NCI-H146 treated with DMSO at 0.1 percent for 48 hours (cell line): ENCODE results near the gene FECH.
"Not testable (repeated sequence)": the region's sequence is repeated elsewhere in the genome, so short reads cannot be mapped to it uniquely, and the experiment has no call there.

Experiments used
- DNase-seq: peaks from one replicate; lab custom pipeline; 2025; ENCODE audit not compliant: unreplicated experiment; lab: John Stamatoyannopoulos, UW

Gene FECH

DNA sequence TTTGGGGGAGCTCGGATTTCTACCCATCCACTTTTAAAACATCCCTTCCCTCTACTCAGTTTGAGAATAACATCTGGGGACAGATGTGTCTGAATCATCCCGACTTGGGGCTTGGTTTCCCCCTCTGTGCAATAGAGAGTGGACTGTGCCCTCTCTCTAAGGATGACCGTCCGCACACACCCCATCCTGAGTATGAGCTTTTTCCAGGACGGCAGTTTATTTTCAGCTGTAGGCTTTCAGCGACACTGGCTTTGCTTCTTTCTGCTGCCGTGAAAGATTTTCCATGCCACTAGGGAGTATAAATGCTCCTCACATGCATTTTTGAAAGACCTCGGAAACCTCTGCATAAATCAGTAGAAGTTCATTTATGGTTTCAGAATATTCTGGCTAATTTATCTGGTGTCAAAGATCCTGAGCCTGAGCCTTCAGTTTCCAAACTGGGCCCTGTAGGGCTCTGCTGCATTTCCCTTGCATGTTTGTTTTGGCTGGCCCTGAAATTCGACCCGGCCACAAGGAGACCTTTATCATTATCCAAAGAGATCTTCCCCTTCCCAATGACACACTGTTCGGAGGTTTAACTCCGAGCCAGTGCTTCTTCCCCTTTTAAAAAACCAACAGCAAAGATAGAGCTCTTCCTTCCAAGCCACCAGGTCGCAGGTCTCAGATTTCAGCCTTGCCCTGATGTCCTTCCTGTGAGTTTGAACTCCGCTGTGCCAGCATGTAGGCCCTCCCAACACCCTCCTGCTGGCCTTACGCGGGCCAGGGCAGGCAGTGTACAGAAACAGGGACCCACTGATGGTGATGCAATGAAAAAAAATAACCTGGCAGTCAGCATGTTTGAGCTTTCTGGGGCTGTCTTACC, 53.3 kb downstream of the FECH start:
- no peak for DNase-seq

DNA sequence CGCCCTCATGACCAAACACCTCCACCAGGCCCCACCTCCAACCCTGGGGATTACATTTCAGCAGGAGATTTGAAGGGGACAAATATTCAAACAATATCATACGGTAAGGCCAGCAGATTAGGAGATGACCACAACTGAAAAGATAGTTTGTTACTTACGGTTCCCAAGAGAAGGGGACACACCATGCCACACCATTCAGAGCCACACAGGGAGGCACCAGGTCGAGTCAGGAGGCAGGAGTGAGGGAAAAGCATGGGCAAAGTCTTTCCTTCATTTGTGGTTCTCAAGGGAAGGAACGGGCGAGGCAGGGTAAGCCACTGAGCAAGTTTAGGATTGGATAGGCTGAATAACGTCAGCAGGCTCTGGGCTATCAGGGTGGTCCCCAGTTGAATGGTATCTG, 57.4 kb downstream of the FECH start:
- DNase-seq = no peak

- no peak for DNase-seq
Observed at GRCh38 chr18:57527556-57528229, 58.8 kb downstream of the FECH start.

DNA sequence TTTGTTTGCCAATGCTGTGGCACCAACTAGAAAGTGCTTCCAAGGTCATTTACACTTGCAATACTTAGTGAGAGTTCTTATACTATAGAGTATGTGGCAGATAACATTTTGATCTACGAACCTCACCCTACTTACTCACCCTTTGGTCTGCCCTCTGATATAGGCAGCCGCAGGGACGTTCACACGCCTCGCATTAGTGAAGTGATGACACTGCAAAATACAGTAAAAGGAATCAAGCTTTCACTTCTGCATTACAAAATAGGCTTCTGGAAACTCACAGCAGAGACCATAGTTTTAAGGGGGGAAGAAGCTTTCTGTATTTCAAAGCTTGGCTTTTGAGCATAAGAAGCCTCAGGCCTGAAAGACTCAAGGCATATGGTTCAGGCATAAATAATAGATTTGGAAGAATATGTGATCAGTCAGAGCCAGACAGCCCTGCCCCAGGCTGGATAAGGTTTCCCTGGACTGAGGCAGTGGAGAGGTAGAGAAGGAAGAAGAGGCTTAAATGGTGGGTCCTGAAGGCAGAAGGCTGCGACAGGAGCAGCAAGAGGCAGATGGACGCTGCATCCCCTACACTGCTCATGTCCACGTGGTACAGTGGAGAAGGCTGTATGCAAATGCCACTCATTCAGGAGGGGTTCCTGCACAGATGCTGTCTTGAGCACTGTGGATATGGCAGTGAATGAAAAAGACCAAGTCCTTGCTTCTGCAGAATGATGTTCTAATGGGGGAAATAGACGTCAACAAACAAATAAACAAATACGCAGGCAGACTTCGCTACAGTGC, 63.1 kb downstream of the FECH start:
- no peak for DNase-seq

DNA sequence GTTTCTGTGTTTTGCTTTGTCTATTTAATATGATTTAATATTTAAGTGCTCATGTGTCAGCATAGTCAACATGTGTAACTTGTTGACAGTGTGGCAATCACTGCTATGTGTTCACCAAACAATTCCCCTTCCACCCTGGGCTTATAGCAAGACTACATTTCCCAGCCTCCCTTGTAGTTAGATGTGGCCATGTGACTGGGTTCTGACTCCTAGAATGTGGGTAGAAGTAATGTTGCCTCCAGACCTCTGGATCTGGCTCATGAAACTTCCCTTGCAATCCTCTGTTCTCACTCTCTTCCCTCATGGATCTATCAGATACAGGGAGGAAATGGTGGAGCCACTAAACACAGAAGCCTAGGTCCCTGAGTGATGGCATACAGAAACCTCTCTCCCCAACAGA, 64.2 kb downstream of the FECH start:
- not testable (repeated sequence) for DNase-seq

- DNase-seq = no peak
Observed at GRCh38 chr18:57519668-57520424, 66.7 kb downstream of the FECH start.

- DNase-seq = no peak
Observed at GRCh38 chr18:57518533-57518932, 68.0 kb downstream of the FECH start.

GRCh38 chr18:57516056-57516455, 70.4 kb downstream of the FECH start:
- no peak for DNase-seq

GRCh38 chr18:57505231-57505630, 81.3 kb downstream of the FECH start:
- DNase-seq = no peak

DNA sequence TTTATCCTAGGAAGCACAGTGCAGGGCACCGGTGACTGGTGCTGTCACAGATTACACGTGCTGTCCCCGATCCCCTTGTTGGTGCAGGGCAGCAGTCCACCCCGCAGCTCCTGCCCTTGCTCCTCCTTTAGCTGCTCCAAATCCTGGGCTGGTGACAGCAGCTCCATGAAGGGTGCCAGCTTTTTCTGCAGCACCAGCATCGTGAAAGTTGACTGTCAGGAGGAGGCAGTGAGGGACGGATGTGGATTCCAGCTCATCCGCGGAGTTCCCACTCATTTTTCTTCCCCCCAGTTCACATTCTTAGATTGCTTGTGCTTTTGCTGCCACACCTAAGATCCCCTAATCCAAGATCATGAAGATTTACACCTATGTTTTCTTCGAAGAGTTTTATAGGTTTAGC, 83.9 kb downstream of the FECH start:
- DNase-seq = no peak

DNA sequence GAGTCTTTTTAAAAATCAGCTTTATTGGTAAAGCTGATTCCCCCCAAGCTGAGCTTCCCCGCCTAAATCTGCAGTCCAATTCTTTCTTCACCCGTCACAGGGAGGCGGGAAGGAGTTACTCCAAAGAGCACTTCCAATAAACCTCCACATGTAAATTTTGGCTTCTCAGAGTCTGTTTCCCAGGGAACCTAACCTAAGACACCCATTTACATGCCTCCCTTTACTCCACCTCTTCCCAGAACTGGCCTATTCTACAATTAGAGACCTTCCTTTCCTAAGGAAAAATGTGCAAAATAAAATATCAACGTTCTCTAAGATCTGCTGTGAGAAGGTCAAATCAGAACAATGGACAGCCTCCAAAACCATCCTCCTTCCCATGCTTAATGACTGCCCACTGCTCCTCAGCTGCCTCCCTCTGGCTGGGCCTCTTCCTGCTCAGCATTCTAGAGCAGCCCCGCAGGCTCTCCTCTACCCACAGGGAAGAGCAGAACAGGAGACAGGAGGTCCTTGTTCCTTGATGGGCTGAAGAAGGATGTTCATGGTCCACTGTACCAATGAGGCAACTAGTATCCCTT, 87.7 kb downstream of the FECH start:
- no peak for DNase-seq
